B cell (primary cell): ENCODE data around the gene RIPK1. TPM values are rescaled to one million over a fixed set of nuclear protein-coding genes. Genes with fewer than 3 reads are reported as not detected.

ENCODE experiments used
- ATAC-seq: fragments of 200-7000 bp; cut with Tn5 transposase; one replicate; pipeline ENCODE4 v1.10.0; 2021; ENCODE audit warnings: low read depth, mild to moderate bottlenecking, moderate number of reproducible peaks, moderate library complexity
- CTCF ChIA-PET: fragments of 350-600 bp; sonication (Branson Sonifier 250); formaldehyde crosslinking; loops from one replicate; lab custom pipeline; 2021; ENCODE audit warnings: antibody characterized with exemption, inconsistent platforms; lab: Charles Lee
- POLR2A ChIA-PET: fragments of 350-600 bp; sonication (Branson Sonifier 250); formaldehyde crosslinking; loops from one replicate; lab custom pipeline; 2021; ENCODE audit warnings: antibody characterized with exemption; lab: Charles Lee
- DNase-seq: peaks from one replicate; pipeline ENCODE4 v3.0.0; 2013
- H2AFZ ChIP-seq: 2 replicates; pipeline ENCODE4 v1.6.1; 2012; ENCODE audit warnings: mild to moderate bottlenecking, low read depth, low read length; ENCODE audit not compliant: insufficient read depth, poor library complexity, severe bottlenecking
- H3K27ac ChIP-seq, 2 donors: 1 replicate in 1 of 2; 2 replicates in 1 of 2; pipeline ENCODE4 v1.5.1; 2012 to 2013; ENCODE audit warnings: low read length in 2 of 2, mild to moderate bottlenecking in 2 of 2, moderate library complexity in 1 of 2
- H3K27me3 ChIP-seq, 4 experiments: fragments of 200-600 bp in 1 of 4; sonication (generic) in 1 of 4; replicated peaks in 1 of 4; 1 replicate in 2 of 4; 2 replicates in 2 of 4; pipeline versions ENCODE4 v1.6.1 to v1.7.0; 2013 to 2016; ENCODE audit warnings: low read length in 3 of 4, mild to moderate bottlenecking in 2 of 4, mixed read lengths in 1 of 4, moderate library complexity in 1 of 4; ENCODE audit not compliant: insufficient read depth in 4 of 4, control insufficient read depth in 3 of 4; ENCODE audit errors: control extremely low read depth in 1 of 4
- H3K36me3 ChIP-seq, 2 experiments: replicated peaks in 1 of 2; 1 replicate in 1 of 2; 2 replicates in 1 of 2; pipeline versions ENCODE4 v1.6.1 to v1.7.1; 2013; ENCODE audit warnings: low read length in 1 of 2; ENCODE audit not compliant: insufficient read depth in 2 of 2, control insufficient read depth in 1 of 2; ENCODE audit errors: control extremely low read depth in 1 of 2, extremely low read depth in 1 of 2
- H3K4me1 ChIP-seq, 2 donors: fragments of 200-600 bp in 1 of 2; sonication (generic) in 1 of 2; 1 replicate in 1 of 2; 2 replicates in 1 of 2; pipeline versions ENCODE4 v1.5.1 to v1.6.1; 2013 to 2017; ENCODE audit warnings: low read length in 2 of 2; ENCODE audit not compliant: control insufficient read depth in 2 of 2, insufficient read depth in 2 of 2
- H3K4me2 ChIP-seq: replicated peaks from 2 replicates; pipeline ENCODE3; 2012; ENCODE audit warnings: mild to moderate bottlenecking, low read depth, low read length; ENCODE audit not compliant: poor library complexity, severe bottlenecking
- H3K4me3 ChIP-seq, 5 experiments: fragments of 200-600 bp in 1 of 5; sonication (generic) in 1 of 5; 1 replicate in 3 of 5; 2 replicates in 2 of 5; pipeline versions ENCODE4 v1.5.1 to v1.7.0; 2011 to 2016; ENCODE audit warnings: low read length in 4 of 5, mild to moderate bottlenecking in 4 of 5, low read depth in 2 of 5, control low read depth in 1 of 5, moderate library complexity in 1 of 5; ENCODE audit not compliant: insufficient read depth in 1 of 5; ENCODE audit errors: control extremely low read depth in 1 of 5, extremely low read depth in 1 of 5
- H3K79me2 ChIP-seq: fragments of 200-600 bp; sonication (generic); one replicate; pipeline ENCODE4 v1.6.0; 2016; ENCODE audit warnings: low read length; ENCODE audit not compliant: control insufficient read depth, insufficient read depth
- H3K9ac ChIP-seq: fragments of 200-600 bp; sonication (generic); 2 replicates; pipeline ENCODE4 v1.6.1; 2017; ENCODE audit warnings: mild to moderate bottlenecking, low read length, moderate library complexity
- H3K9me3 ChIP-seq, 3 donors: one replicate each; pipeline versions ENCODE4 v1.6.1 to v1.7.1; 2013; ENCODE audit warnings: low read length in 2 of 3; ENCODE audit not compliant: control insufficient read depth in 2 of 3, insufficient read depth in 1 of 3; ENCODE audit errors: control extremely low read depth in 1 of 3
- H4K20me1 ChIP-seq: 2 replicates; pipeline ENCODE4 v1.6.0; 2012; ENCODE audit warnings: mild to moderate bottlenecking, low read length; ENCODE audit not compliant: insufficient read depth, control insufficient read depth, poor library complexity, severe bottlenecking
- H3K27ac Mint-ChIP-seq: one replicate; pipeline ENCODE4 v1.8.0; 2021; ENCODE audit warnings: mixed read lengths
- H3K27me3 Mint-ChIP-seq: one replicate; pipeline ENCODE4 v1.8.0; 2021; ENCODE audit warnings: mixed read lengths
- H3K4me1 Mint-ChIP-seq: one replicate; pipeline ENCODE4 v1.8.0; 2021; ENCODE audit warnings: mixed read lengths
- H3K4me3 Mint-ChIP-seq: one replicate; pipeline ENCODE4 v1.8.0; 2021; ENCODE audit warnings: mixed read lengths
- H3K9me3 Mint-ChIP-seq: one replicate; pipeline ENCODE4 v1.8.0; 2022; ENCODE audit warnings: mixed read lengths; ENCODE audit not compliant: insufficient read depth
- CTCF ChIP-seq: fragments of 200-600 bp; IDR thresholded peaks from one replicate; pipeline ENCODE4 v1.8.0; 2022; ENCODE audit warnings: antibody characterized with exemption, mild to moderate bottlenecking
- EZH2 ChIP-seq: IDR thresholded peaks from 2 replicates; pipeline ENCODE4 v1.6.1; 2012; ENCODE audit warnings: borderline replicate concordance, low read depth, mild to moderate bottlenecking, moderate library complexity, low read length; ENCODE audit not compliant: insufficient read depth, poor library complexity, severe bottlenecking
- WGBS: methylation state at CpG from one replicate; pipeline ENCODE4 v1.1.5; 2013; ENCODE audit warnings: missing lambda C conversion rate; ENCODE audit not compliant: insufficient coverage; 5-methylcytosine and 5-hydroxymethylcytosine counted together
- intact Hi-C: fragments of 100-400 bp; cut with micrococcal nuclease; formaldehyde crosslinking; loops from one replicate; pipeline ENCODE4 v1.10.0; 2022
- polyA plus RNA-seq: library from polyadenylated mRNA; depleted of rRNA; stranded (reverse); fragments of >200 nt; gene quantifications from 2 replicates; pipeline ENCODE4 v1.2.3, GENCODE V29; 2012
- total RNA-seq, 2 donors: library from RNA; stranded (reverse); fragments of 120-200 nt in 1 of 2; gene quantifications; 1 replicate in 1 of 2; 2 replicates in 1 of 2; pipeline versions ENCODE4 v1.2.3 to v1.2.4, GENCODE V29; 2013 to 2022

The RIPK1 gene
- total and polyA plus RNA-seq, 2 donors (not counting 1 experiment from before 2014, with no cell fraction given), result 7.3 to 26.2 TPM

- TF ChIP-seq CTCF (no peak), EZH2 (no peak)
- peak overlapping the region; percentile 29 to 76 for H3K27ac ChIP-seq
- peak overlapping the region; percentile 81 for H2AFZ ChIP-seq
- POLR2A ChIA-PET, result interaction anchor here (0.8 to 1.2 kb wide), 7 partner anchors 10 to 298 kb away, joined by 3 to 7 read pairs (median 3); partner anchors contain the start of genes BPHL, NQO2, SERPINB1 and WRNIP1
- peaks cover 9 to 14% of the 10 kb centered on the region in 2 donors for H3K4me1 ChIP-seq
- peak overlapping the region; percentile 96 for H3K4me2 ChIP-seq
- WGBS, result under 1% methylated on average over 76 of the region's 85 CpGs
- no peaks in the 10 kb centered on the region for H3K9me3 Mint-ChIP-seq
- peak; percentile 71 for ATAC-seq
- H3K4me3 ChIP-seq, result peak overlapping the region; percentile 44 to 89 (median 69)
- H3K9ac ChIP-seq, result peak overlapping the region; percentile 84
- peak; percentile 92 for DNase-seq
- H3K27me3 Mint-ChIP-seq, result no peaks in the 10 kb centered on the region
- peaks cover 9% of the 10 kb centered on the region for H4K20me1 ChIP-seq
- no peaks in the 10 kb centered on the region for H3K9me3 ChIP-seq
- CTCF ChIA-PET, result interaction anchor here (0.8 to 1.3 kb wide), 10 partner anchors 11 to 273 kb away, joined by 3 to 8 read pairs (median 4); partner anchors contain the start of genes NQO2 and TUBB2A
- H3K27ac Mint-ChIP-seq, result peak overlapping the region; percentile 80
- intact Hi-C loops, result loop anchor here (1.0 kb wide), 1 partner anchor 11 kb away; no protein-coding TSS in a partner anchor
- H3K27me3 ChIP-seq, result no peaks in the 10 kb centered on the region
- H3K79me2 ChIP-seq, result peaks cover 14% of the 10 kb centered on the region
- H3K4me3 Mint-ChIP-seq, result peak overlapping the region; percentile 92
- H3K36me3 ChIP-seq, result no peaks in the 10 kb centered on the region
- peaks cover 19% of the 10 kb centered on the region for H3K4me1 Mint-ChIP-seq
Observed at GRCh38 chr6:3063733-3064700, 4.3 kb upstream of the RIPK1 start.

GRCh38 chr6:3071568-3071967 lies 3.3 kb downstream of the RIPK1 start:
- no peak overlapping the region for H3K27ac ChIP-seq
- Mint-ChIP-seq H3K27ac (peak overlapping the region; percentile 3), H3K9me3 (no peaks in the 10 kb centered on the region), H3K27me3 (no peaks in the 10 kb centered on the region), H3K4me3 (no peak overlapping the region), H3K4me1 (peaks cover 52% of the 10 kb centered on the region)
- no peak for TF ChIP-seq EZH2
- TF ChIP-seq CTCF, result no peak
- no peak for DNase-seq
- no peaks in the 10 kb centered on the region for H3K27me3 ChIP-seq
- H3K4me1 ChIP-seq, result peaks cover 25 to 31% of the 10 kb centered on the region in 2 donors
- ATAC-seq, result no peak
- H3K36me3 ChIP-seq, result no peaks in the 10 kb centered on the region
- peaks cover 68% of the 10 kb centered on the region for H3K79me2 ChIP-seq
- H2AFZ ChIP-seq, result no peak overlapping the region
- H3K9ac ChIP-seq, result no peak overlapping the region
- H3K4me2 ChIP-seq, result no peak overlapping the region
- no peak overlapping the region for H3K4me3 ChIP-seq
- no CpG with 5 or more reads among the region's 2 CpGs for WGBS
- intact Hi-C loops, result no loop called here
- peaks cover 34% of the 10 kb centered on the region for H4K20me1 ChIP-seq
- ChIA-PET CTCF (no interaction called here), POLR2A (no interaction called here)
- no peaks in the 10 kb centered on the region for H3K9me3 ChIP-seq
